Naive B cell (primary cell): ENCODE results near the gene DACT2. TPM values are rescaled to one million over a fixed set of nuclear protein-coding genes. Genes with fewer than 3 reads are reported as not detected.
"Not testable (repeated sequence)": the region's sequence is repeated elsewhere in the genome, so short reads cannot be mapped to it uniquely, and the experiment has no call there.

ENCODE experiments used
- ATAC-seq, 2 donors: fragments of 150-1000 bp; cut with Tn5 transposase; 2 replicates each; pipeline ENCODE4 v1.10.0; 2021; ENCODE audit warnings: low read depth in 2 of 2, mild to moderate bottlenecking in 2 of 2, moderate library complexity in 2 of 2
- DNase-seq: peaks from one replicate; pipeline ENCODE4 v3.0.0; 2022
- H3K27ac Mint-ChIP-seq, 6 donors: one replicate each; pipeline ENCODE4 v1.8.0; 2020 to 2022; ENCODE audit warnings: mild to moderate bottlenecking in 6 of 6, mixed read lengths in 6 of 6, moderate library complexity in 5 of 6, inconsistent platforms in 2 of 6
- H3K27me3 Mint-ChIP-seq, 3 donors: one replicate each; pipeline ENCODE4 v1.8.0; 2021 to 2022; ENCODE audit warnings: mixed read lengths in 3 of 3, mild to moderate bottlenecking in 1 of 3
- H3K36me3 Mint-ChIP-seq, 2 donors: one replicate each; pipeline ENCODE4 v1.8.0; 2020 to 2022; ENCODE audit warnings: mixed read lengths in 2 of 2, inconsistent platforms in 1 of 2, mild to moderate bottlenecking in 1 of 2
- H3K4me1 Mint-ChIP-seq, 3 donors: one replicate each; pipeline ENCODE4 v1.8.0; 2020 to 2022; ENCODE audit warnings: mixed read lengths in 3 of 3, inconsistent platforms in 1 of 3, mild to moderate bottlenecking in 1 of 3, moderate library complexity in 1 of 3
- H3K4me3 Mint-ChIP-seq, 8 donors: one replicate each; pipeline ENCODE4 v1.8.0; 2020 to 2022; ENCODE audit warnings: mild to moderate bottlenecking in 8 of 8, mixed read lengths in 8 of 8, moderate library complexity in 8 of 8, inconsistent platforms in 2 of 8
- H3K9me3 Mint-ChIP-seq, 7 donors: one replicate each; pipeline ENCODE4 v1.8.0; 2020 to 2022; ENCODE audit warnings: mixed read lengths in 7 of 7, mild to moderate bottlenecking in 5 of 7, inconsistent platforms in 2 of 7, moderate library complexity in 1 of 7
- polyA plus RNA-seq, 6 donors: library from polyadenylated mRNA; unstranded; fragments of 300-500 nt; fragmentation: Illumina TruSeq; gene quantifications; one replicate each; pipeline ENCODE4 v1.2.3, GENCODE V29; 2021; ENCODE audit warnings: low read depth in 6 of 6

Gene DACT2
- polyA plus RNA-seq, 6 donors from 2014 or later: not detected

DNA sequence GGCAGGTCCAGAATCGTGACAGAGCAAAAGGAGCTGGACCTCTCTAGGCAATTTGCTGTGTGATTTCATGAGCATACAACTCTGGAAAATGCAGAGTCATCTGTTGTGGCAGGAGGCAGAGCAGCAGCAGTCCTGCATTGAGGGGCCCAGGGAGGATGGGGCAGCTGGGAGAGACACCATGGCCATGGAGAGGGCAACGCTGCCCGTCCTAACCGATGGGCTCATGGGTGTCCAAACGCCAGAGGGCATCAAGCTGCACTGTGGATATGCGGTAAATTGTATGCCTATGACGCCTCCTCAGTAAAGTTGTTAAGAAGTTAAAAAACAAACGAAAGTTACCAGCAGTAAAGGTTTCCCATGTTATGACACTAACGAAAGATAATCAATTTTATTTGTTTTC, 42.2 kb upstream of the DACT2 start:
- no peak for DNase-seq
- Mint-ChIP-seq H3K4me1 (no peaks in the 10 kb centered on the region), H3K27ac (no peak overlapping the region), H3K27me3 (peaks cover 0 to 10% (median 7%) of the 10 kb centered on the region in 3 donors), H3K4me3 (no peak overlapping the region), H3K9me3 (peaks cover 5 to 28% (median 12%) of the 10 kb centered on the region in 7 donors), H3K36me3 (peaks cover 6 to 8% of the 10 kb centered on the region in 2 donors)
- ATAC-seq: no peak

DNA sequence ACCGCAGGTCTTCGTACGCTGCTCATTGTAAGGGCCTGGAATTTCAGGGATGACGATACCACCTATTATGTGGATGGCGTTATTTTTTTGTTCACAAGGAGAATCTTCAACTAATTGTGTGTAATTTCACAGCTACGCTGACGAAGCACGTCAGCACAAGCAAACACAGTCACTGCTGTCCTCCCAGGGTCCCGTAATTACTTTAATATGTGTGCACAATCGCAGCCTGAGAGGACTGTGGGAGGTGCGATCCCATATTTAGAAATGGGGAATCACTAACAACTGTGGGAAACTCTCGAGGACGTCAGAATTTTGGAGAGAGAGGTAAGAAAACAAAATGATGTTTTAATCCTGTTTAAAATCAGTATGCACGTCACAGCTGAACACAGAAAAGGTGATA, 40.2 kb upstream of the DACT2 start:
- H3K27ac Mint-ChIP-seq: no peak overlapping the region
- no peak overlapping the region for H3K4me3 Mint-ChIP-seq
- DNase-seq (no peak), ATAC-seq (no peak)
- H3K36me3 Mint-ChIP-seq: peaks cover 6 to 8% of the 10 kb centered on the region in 2 donors
- peaks cover 0 to 10% (median 7%) of the 10 kb centered on the region in 3 donors for H3K27me3 Mint-ChIP-seq
- H3K9me3 Mint-ChIP-seq: peaks cover 4 to 25% (median 8%) of the 10 kb centered on the region in 7 donors
- no peaks in the 10 kb centered on the region for H3K4me1 Mint-ChIP-seq

DNA sequence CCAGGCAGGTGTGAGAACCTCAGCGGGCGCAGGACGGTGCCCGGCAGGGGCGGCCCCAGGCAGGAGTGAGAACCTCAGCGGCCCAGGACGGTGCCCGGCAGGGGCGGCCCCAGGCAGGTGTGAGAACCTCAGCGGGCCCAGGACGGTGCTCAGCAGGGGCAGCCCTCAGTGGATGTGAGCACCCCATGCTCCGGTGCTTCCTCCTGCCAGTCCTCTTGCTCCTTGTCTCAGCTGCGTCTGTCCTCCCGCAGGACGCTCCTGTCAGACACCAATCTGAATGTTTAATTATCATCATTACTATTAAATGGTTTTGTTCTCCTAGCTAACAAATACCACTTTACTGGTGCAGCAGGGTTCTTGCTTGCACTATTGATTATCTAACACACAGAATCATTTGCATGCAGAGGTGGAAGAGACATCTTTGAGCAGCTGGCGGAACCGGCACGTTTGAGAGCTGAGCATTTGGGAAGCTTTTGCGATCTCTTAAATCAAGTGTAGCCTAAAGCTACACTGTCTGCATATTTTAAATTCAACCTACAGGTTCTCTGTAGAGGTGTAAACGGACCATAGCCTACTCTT, 39.4 kb upstream of the DACT2 start:
- Mint-ChIP-seq H3K4me3 (no peak overlapping the region), H3K36me3 (peaks cover 6 to 8% of the 10 kb centered on the region in 2 donors), H3K27me3 (peaks cover 0 to 7% (median 5%) of the 10 kb centered on the region in 3 donors), H3K4me1 (no peaks in the 10 kb centered on the region), H3K27ac (peak overlapping the region in 1 of 6 donors; percentile 79), H3K9me3 (peaks cover 4 to 21% (median 8%) of the 10 kb centered on the region in 7 donors)
- no peak for ATAC-seq
- DNase-seq: no peak

DNA sequence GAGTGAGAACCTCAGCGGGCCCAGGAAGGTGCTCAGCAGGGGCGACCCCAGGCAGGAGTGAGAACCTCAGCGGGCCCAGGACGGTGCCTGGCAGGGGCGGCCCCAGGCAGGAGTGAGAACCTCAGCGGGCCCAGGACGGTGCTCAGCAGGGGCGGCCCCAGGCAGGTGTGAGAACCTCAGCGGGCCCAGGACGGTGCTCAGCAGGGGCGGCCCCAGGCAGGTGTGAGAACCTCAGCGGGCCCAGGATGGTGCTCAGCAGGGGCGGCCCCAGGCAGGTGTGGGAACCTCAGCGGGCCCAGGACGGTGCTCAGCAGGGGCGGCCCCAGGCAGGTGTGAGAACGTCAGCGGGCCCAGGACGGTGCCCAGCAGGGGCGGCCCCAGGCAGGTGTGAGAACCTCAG, 37.3 kb upstream of the DACT2 start:
- peaks cover 0 to 23% (median 11%) of the 10 kb centered on the region in 7 donors for H3K9me3 Mint-ChIP-seq
- H3K36me3 Mint-ChIP-seq, H3K27ac Mint-ChIP-seq, H3K4me1 Mint-ChIP-seq, ATAC-seq, H3K4me3 Mint-ChIP-seq, H3K27me3 Mint-ChIP-seq, DNase-seq: not testable (repeated sequence)

DNA sequence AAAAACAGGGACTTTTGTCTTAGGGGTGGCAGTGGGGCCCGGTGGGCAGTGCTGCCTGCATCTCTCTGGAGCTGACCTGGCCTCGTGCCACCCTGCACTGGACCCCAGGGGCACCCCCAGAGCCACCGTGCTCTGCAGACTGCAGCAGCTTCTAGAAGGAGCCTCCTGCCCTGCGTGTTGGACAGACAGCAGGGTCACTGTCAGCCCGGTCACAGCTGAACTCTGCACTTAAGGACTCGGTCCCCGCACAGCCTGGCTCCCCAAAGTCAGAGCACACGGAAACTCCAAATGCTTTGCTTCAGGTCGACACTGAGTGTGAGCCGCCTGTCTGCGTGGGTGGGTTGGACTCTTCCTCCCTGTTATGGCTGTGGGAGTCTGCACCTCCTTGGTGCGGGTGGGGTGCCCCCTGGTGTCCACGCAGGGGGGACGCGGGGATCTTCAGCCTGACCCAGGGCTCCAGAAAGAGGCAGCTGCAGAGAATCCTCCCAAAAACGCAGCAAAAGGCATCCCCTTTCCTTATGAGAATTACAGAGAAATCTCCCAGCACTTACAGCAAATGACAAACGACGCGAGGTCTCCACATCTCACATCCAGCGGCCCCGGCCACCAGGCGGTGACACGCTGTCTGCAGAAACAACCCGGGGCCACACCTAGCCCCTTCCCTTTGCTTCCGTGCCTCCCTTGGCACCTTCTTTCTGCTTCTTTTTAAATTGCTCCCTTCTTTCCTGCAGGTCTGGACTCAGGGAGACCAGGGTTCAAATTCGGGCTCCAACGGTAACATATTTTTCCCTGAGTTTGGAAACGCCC, 36.3 kb upstream of the DACT2 start:
- DNase-seq (no peak), ATAC-seq (no peak)
- Mint-ChIP-seq H3K27ac (no peak overlapping the region), H3K4me1 (no peaks in the 10 kb centered on the region), H3K27me3 (peaks cover 0 to 7% (median 0%) of the 10 kb centered on the region in 3 donors), H3K36me3 (peaks cover 0 to under 1% of the 10 kb centered on the region in 2 donors), H3K9me3 (peaks cover 0 to 24% (median 7%) of the 10 kb centered on the region in 7 donors), H3K4me3 (no peak overlapping the region)

DNA sequence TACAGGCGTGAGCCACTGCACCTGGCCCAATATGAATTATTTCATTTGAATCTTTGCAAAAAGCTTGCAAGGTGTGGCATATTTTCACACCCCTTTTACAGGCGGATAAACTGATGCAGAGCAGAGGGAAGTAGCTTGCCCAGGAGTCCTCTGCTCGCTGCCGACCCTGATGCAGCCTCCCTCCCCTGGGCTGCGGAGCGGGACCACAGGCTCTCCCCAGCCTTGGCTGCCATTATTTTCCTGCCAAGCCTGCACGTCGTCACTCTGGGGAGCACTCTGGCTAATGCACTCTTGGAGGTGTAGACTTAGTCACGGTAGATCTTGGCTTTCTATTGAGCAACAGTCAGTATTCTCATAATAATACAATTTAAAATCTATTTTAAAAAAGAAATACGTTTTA, 34.8 kb upstream of the DACT2 start:
- ATAC-seq: no peak
- Mint-ChIP-seq H3K27me3 (peaks cover 0 to 13% (median 5%) of the 10 kb centered on the region in 3 donors), H3K9me3 (peaks cover 0 to 29% (median 2%) of the 10 kb centered on the region in 7 donors), H3K4me3 (no peak overlapping the region), H3K36me3 (no peaks in the 10 kb centered on the region), H3K4me1 (no peaks in the 10 kb centered on the region), H3K27ac (no peak overlapping the region)
- DNase-seq: no peak

DNA sequence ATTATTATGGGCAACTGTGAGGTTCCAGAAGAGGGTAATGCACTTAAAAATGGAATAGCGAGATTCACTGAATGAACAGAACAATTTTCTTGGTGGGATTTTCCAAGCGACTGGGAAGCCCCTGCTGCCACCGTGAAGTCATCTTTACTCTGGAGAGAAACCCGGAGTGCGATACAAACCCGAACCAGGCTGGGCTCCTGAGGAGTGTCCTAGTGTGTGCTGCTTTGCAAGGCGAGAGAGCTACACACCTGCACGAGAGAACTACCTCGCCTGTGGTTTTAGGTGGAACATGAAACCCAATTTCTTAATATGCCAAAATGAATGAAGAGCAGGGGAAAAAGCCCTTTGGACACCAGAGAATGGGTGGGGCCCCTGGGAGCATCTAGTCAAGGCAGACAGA, 33.5 kb upstream of the DACT2 start:
- Mint-ChIP-seq H3K4me3 (no peak overlapping the region), H3K27me3 (peaks cover 0 to 9% (median 5%) of the 10 kb centered on the region in 3 donors), H3K4me1 (no peaks in the 10 kb centered on the region), H3K36me3 (no peaks in the 10 kb centered on the region), H3K9me3 (peaks cover 0 to 29% (median 2%) of the 10 kb centered on the region in 7 donors), H3K27ac (no peak overlapping the region)
- ATAC-seq (no peak), DNase-seq (no peak)

DNA sequence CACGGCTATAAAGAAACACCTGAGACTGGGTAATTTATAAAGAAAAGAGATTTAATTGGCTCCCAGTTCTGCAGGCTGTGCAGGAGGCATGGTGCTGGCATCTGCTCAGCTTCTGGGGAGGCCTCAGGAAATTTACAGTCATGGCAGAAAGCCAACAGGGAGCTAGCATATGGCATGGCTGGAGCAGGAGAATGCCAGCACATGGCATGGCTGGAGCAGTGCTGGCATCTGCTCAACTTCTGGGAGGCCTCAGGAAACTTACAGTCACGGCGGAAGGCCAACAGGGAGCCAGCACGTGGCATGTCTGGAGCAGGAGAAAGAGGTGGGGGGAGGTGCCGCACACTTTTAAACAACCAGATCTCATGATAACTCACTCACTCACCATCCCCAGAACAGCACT, 32.5 kb upstream of the DACT2 start:
- Mint-ChIP-seq H3K36me3 (no peaks in the 10 kb centered on the region), H3K27me3 (peaks cover 0 to 13% (median 10%) of the 10 kb centered on the region in 3 donors), H3K4me1 (no peaks in the 10 kb centered on the region), H3K9me3 (peaks cover 0 to 29% (median 2%) of the 10 kb centered on the region in 7 donors), H3K4me3 (no peak overlapping the region), H3K27ac (no peak overlapping the region)
- DNase-seq (no peak), ATAC-seq (no peak)

DNA sequence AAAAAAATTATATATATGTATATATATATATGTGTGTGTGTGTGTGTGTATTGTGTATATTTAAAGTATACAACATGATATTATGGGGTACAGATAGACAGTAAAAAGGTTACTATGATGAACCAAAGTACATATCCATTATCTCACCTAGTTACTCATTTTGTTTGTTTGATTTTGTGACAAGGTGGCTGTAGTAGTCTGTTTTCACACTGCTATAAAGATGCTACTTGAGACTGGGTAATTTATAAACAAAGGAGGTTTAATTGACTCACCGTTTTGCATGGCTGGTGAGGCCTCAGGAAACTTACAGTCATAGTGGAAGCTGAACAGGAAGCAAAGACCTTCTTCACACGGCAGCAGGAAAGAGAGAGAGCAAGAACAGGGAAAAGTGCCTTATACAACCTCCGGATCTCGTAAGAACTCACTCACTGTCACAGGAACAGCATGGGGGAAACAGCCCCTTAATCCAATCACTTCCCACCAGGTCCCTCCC, 30.2 kb upstream of the DACT2 start:
- H3K27me3 Mint-ChIP-seq: peaks cover 6 to 27% (median 20%) of the 10 kb centered on the region in 3 donors
- H3K4me1 Mint-ChIP-seq: peaks cover 0 to 3% (median 0%) of the 10 kb centered on the region in 3 donors
- DNase-seq (no peak), ATAC-seq (no peak)
- H3K27ac Mint-ChIP-seq: no peak overlapping the region
- no peak overlapping the region for H3K4me3 Mint-ChIP-seq
- peaks cover 0 to 31% (median 3%) of the 10 kb centered on the region in 7 donors for H3K9me3 Mint-ChIP-seq
- H3K36me3 Mint-ChIP-seq: peaks cover 0 to 4% of the 10 kb centered on the region in 2 donors

DNA sequence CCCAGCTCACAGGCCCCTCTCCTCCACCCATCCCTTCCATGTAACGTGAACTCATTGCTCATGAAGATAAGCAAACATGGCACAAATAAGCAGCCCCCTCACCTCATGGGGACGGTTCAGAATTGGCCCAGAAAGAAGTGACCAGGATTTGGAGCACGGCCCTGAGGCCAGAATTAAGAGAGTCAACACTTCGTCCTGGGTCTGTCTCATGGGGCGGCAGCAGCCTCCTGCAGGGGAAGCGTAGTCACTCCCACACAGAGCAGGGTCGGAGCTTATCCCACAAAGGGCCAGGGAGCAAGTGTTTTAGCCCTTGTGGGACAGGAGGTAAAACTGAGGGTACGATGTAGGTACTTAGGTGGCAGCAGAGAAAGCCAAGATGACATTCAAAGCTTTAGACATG, 28.6 kb upstream of the DACT2 start:
- H3K4me3 Mint-ChIP-seq: no peak overlapping the region
- H3K9me3 Mint-ChIP-seq: peaks cover 0 to 33% (median 4%) of the 10 kb centered on the region in 7 donors
- no peak for ATAC-seq
- no peak overlapping the region for H3K27ac Mint-ChIP-seq
- peaks cover 0 to 3% (median 0%) of the 10 kb centered on the region in 3 donors for H3K4me1 Mint-ChIP-seq
- peaks cover 12 to 30% (median 24%) of the 10 kb centered on the region in 3 donors for H3K27me3 Mint-ChIP-seq
- DNase-seq: no peak
- peaks cover 0 to 8% of the 10 kb centered on the region in 2 donors for H3K36me3 Mint-ChIP-seq

DNA sequence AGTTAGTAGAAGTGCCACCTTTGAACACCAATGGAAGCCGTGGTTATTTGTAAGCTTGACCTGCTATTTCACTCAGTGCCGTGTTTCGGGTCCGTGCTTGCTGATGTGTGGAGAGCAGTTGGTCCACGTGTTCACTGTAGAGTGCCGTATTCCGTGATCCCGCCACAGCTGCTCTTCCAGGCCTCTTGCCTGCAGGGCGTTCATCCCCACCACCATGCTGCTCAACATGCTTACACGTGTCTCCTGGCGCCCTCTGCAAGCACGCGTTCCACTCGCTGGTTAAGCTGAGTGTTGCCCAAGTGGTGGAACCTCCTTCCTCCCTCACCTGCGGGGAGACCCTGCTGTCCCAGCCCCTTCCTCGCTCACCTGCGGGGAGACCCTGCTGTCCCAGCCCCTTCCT, 28.0 kb upstream of the DACT2 start:
- Mint-ChIP-seq H3K9me3 (peaks cover 0 to 33% (median 4%) of the 10 kb centered on the region in 7 donors), H3K4me1 (peaks cover 0 to 3% (median 0%) of the 10 kb centered on the region in 3 donors), H3K4me3 (no peak overlapping the region), H3K27me3 (peaks cover 12 to 30% (median 24%) of the 10 kb centered on the region in 3 donors), H3K36me3 (peaks cover 0 to 8% of the 10 kb centered on the region in 2 donors), H3K27ac (no peak overlapping the region)
- DNase-seq: no peak
- ATAC-seq: no peak

DNA sequence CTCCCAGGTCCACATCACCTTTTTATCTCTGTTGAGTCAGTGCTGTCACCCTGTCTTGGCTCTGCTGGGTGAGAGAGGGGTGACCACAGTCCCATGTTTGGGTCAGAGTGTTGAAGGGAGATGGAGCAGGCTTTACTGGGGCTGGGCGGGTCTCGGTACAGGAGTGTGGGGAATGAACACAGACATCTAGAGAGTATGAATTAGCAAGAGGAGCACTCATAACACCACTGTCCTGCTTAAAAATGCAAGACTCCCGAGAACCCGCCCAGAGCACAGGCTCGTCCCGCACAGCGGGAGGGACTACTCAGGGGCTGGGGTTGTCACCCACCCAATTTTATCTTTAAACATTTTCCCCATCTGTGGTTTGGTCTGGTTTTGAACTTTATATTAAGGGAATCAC, 27.5 kb upstream of the DACT2 start:
- peaks cover 0 to 8% of the 10 kb centered on the region in 2 donors for H3K36me3 Mint-ChIP-seq
- no peak for ATAC-seq
- peaks cover 0 to 28% (median 4%) of the 10 kb centered on the region in 7 donors for H3K9me3 Mint-ChIP-seq
- peaks cover 12 to 30% (median 26%) of the 10 kb centered on the region in 3 donors for H3K27me3 Mint-ChIP-seq
- peaks cover 0 to 3% (median 0%) of the 10 kb centered on the region in 3 donors for H3K4me1 Mint-ChIP-seq
- H3K27ac Mint-ChIP-seq: no peak overlapping the region
- no peak overlapping the region for H3K4me3 Mint-ChIP-seq
- no peak for DNase-seq

DNA sequence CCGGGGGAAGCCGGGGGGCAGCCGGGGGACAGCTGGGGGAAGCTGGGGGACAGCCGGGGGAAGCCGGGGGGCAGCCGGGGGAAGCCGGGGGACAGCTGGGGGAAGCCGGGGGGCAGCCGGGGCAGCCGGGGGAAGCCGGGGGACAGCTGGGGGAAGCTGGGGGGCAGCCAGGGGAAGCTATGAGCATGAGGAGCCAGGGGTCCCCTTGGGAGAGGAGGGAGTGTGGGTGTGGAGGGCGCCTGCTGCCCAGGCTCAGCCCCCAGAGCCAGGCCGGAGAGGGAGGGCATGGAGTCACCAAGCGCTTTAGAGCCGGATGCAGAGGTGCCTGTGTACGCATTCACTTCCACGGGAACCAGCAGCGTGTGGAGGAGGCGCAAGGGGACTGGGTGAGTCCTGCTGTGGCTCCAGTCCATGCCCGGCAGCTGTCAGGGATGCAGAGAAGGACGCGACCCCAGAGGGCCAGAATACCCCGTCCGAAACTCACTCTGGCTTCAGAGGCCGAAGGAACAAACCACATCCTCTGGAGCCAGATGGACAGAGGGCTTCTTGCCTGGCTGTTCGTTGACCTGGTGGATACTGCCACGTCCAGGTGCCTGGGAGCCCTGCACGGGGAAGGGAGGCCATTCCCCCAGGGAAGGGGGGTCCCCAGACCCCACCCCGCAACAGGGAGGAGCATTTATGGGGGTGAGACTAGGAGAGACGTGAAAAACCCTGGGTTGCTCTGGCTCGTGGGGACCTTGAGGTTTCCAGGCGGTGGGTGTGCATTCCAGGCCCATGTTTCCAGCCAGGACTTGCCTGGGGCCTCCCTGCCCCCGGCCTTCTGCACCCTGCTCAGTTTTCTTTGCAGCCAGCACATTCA, 26.5 kb upstream of the DACT2 start:
- H3K27me3 Mint-ChIP-seq: peaks cover 12 to 30% (median 29%) of the 10 kb centered on the region in 3 donors
- peaks cover 0 to 19% (median under 1%) of the 10 kb centered on the region in 7 donors for H3K9me3 Mint-ChIP-seq
- peaks cover 0 to 8% of the 10 kb centered on the region in 2 donors for H3K36me3 Mint-ChIP-seq
- ATAC-seq (no peak), DNase-seq (no peak)
- no peak overlapping the region for H3K4me3 Mint-ChIP-seq
- H3K4me1 Mint-ChIP-seq: peaks cover 0 to 3% (median 0%) of the 10 kb centered on the region in 3 donors
- H3K27ac Mint-ChIP-seq: no peak overlapping the region
